ENCODE results near the gene NAV2.
"Not testable (repeated sequence)": the region's sequence is repeated elsewhere in the genome, so short reads cannot be mapped to it uniquely, and the experiment has no call there.

Gene NAV2

GRCh38 chr11:20006618-20007017 lies 294.0 kb downstream of the NAV2 start:
- H3K4me3 ChIP-seq (ENCODE audit: low read length); H3K9me3 ChIP-seq (ENCODE audit: insufficient read depth, low read depth, low read length); H3K36me3 ChIP-seq (ENCODE audit: insufficient read depth, low read length); H3K27ac ChIP-seq (ENCODE audit: low read depth, low read length); H3K9ac ChIP-seq (ENCODE audit: low read depth, low read length): not testable (repeated sequence)
- H3K27me3 ChIP-seq (ENCODE audit: insufficient read depth, low read length): peaks cover 13% of the 10 kb centered on the region
- H3K4me1 ChIP-seq (ENCODE audit: insufficient read depth, low read length): peaks cover 46% of the 10 kb centered on the region
- WGBS: no CpG with 5 or more reads among the region's 2 CpGs

DNA sequence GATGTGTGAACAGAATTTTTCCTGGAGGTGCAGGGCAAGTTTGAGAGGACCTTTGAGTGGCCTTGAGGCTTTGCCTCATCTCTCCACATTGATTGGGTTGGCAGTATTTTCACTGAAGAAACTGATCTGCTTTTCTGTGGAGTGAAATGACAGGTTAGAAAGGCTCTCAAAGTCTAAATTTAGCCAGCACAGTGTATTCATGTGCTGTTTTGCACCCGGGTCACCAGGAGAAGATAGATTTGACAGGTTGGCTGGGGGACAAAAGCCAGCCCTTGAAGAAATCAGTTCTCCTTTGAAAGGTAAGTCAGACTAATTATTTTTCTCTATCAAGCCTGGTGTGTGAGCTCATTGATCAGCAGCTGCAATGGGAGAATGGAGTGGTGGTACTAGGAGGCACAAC lies 294.7 kb downstream of the NAV2 start:
- H3K27me3 ChIP-seq (ENCODE audit: insufficient read depth, low read length): peaks cover 6% of the 10 kb centered on the region; the same call in 1 of the 2 replicates
- H3K4me3 ChIP-seq (ENCODE audit: low read length): no peak overlapping the region
- no peak overlapping the region for H3K9ac ChIP-seq (ENCODE audit: low read depth, low read length)
- H3K4me1 ChIP-seq (ENCODE audit: insufficient read depth, low read length): peaks cover 38% of the 10 kb centered on the region
- WGBS: 90% methylated on average over 1 of the region's 1 CpG
- H3K9me3 ChIP-seq (ENCODE audit: insufficient read depth, low read depth, low read length): no peaks in the 10 kb centered on the region
- no peaks in the 10 kb centered on the region for H3K36me3 ChIP-seq (ENCODE audit: insufficient read depth, low read length)
- H3K27ac ChIP-seq (ENCODE audit: low read depth, low read length): no peak overlapping the region

DNA sequence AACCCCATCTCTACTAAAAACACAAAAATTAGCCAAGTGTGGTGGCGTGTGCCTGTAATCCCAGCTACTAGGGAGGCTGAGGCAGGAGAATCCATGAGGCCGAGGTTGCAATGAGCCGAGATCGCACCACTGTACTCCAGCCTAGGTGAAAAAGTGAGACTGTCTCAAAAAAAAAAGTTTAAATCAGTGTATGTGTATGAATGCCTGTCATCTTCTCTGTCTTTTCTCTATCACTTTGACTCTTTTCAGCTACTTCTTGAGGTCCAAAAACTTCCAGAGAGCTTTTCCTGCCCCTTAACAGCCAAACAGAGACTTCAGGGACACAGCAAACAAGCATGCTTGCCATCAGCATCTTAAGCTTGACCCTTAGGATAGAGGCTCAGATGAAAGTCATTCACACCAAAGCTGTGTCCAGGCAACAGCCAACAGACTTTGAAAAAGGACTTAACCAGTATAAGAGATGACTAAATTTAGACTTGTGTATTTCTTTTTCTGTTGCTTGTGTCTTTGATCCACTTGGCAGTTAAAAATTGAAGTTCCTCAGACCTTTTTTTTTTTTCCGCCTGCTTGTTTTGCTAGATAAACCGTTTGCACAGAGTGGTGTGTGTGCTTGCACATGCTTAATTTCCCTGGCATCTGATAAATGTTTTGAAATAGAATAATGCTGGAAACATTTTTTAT lies 295.7 kb downstream of the NAV2 start:
- Histone ChIP-seq H3K27ac (ENCODE audit: low read depth, low read length) (no peak overlapping the region), H3K9ac (ENCODE audit: low read depth, low read length) (no peak overlapping the region), H3K4me1 (ENCODE audit: insufficient read depth, low read length) (peaks cover 30% of the 10 kb centered on the region), H3K9me3 (ENCODE audit: insufficient read depth, low read depth, low read length) (no peaks in the 10 kb centered on the region), H3K27me3 (ENCODE audit: insufficient read depth, low read length) (no peaks in the 10 kb centered on the region), H3K36me3 (ENCODE audit: insufficient read depth, low read length) (no peaks in the 10 kb centered on the region), H3K4me3 (ENCODE audit: low read length) (no peak overlapping the region)
- 85% methylated on average over 6 of the region's 6 CpGs for WGBS

DNA sequence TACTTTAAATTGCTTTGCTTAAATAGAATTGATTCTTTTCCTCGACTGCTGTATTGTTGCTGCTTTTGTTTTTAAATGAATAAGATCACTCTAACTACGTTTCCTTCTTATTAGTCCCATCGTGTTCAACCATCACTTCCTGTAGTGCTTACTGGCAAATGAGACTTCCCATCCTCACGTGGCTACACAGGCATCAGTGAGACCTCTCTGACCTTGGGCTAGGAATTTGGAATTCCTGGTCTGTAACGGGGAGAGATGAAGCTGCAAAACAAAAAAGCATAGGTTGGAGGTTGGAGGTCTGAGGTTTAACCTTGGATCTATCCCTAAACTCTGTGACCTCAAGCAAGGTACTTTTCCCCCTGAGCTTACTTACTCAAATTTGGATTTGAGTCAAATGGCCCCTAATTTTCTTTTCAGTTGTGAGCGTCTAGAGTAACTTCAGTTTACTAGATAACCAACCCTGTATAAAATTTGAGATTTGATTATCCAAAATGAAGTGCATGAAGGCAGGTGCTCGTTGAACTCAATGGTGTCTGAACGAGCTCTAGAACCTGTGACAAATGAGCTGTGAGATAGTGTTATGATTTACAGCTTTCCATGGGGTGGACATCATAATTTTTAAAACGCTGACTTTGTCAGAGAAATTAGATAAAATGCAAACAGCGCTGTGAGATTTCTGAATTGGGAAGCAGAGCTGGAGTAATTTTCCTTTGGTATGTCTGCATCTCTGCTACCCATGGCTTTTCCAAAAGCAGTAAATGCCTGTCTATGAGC lies 296.4 kb downstream of the NAV2 start:
- Histone ChIP-seq H3K36me3 (ENCODE audit: insufficient read depth, low read length) (no peaks in the 10 kb centered on the region), H3K4me1 (ENCODE audit: insufficient read depth, low read length) (peaks cover 31% of the 10 kb centered on the region), H3K27ac (ENCODE audit: low read depth, low read length) (no peak overlapping the region), H3K9ac (ENCODE audit: low read depth, low read length) (no peak overlapping the region), H3K4me3 (ENCODE audit: low read length) (no peak overlapping the region), H3K27me3 (ENCODE audit: insufficient read depth, low read length) (no peaks in the 10 kb centered on the region), H3K9me3 (ENCODE audit: insufficient read depth, low read depth, low read length) (no peaks in the 10 kb centered on the region)
- 80% methylated on average over 8 of the region's 10 CpGs for WGBS

DNA sequence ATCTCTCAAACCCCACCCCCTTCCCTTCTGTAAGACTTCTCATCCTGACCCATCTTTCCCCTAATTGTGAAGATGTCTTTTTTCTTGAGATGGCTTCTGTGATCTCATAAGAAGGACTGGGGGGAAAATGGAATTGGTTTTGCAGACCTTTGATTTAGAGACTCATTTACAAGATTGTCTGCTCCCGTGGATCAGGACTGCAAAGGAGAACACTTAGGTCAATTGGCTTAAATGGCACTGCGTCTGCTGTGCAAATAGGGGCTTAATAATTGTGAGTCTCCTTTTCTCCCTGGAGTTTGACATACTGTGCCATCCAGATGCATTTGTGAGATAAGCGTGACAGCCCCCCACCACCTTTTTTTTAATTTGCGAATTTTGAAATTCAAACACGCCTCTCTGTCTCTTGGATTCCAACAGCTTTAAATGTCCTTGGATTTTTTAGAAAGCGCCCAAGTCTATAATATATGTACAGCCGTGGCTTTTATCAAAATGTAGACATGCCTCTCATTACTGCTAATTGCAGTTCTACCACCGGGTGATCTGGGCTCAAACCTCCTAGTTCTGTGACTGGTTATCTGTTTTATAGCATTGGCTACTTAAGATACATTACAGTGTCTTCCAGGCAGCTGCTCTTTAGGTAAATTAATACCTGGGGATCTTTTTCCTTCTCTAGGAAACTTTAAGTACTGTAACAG lies 297.7 kb downstream of the NAV2 start:
- WGBS: 83% methylated on average over 8 of the region's 8 CpGs
- H3K9me3 ChIP-seq (ENCODE audit: insufficient read depth, low read depth, low read length): no peaks in the 10 kb centered on the region
- H3K27ac ChIP-seq (ENCODE audit: low read depth, low read length): no peak overlapping the region; the same call in 1 of the 2 replicates
- H3K9ac ChIP-seq (ENCODE audit: low read depth, low read length): no peak overlapping the region
- peaks cover 31% of the 10 kb centered on the region for H3K4me1 ChIP-seq (ENCODE audit: insufficient read depth, low read length)
- H3K27me3 ChIP-seq (ENCODE audit: insufficient read depth, low read length): no peaks in the 10 kb centered on the region
- H3K36me3 ChIP-seq (ENCODE audit: insufficient read depth, low read length): no peaks in the 10 kb centered on the region
- no peak overlapping the region for H3K4me3 ChIP-seq (ENCODE audit: low read length)

DNA sequence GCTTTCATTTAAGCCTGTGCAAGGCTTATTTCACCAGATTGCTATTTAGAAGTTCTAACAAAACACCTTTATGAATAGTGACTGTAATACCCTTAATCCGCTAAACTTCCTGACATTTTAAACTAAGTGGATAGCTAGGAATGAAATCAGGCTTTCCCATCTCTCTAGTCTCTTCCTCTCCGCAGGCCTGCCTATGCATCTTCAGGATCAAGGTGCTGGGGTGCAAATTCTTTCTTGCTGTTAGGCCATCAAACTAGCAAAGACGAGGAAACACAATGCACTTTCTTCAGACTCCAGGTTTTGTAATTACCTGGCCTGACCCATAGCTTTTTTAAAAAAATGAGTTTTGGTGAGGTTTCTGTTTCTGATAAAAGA lies 298.2 kb downstream of the NAV2 start:
- no peaks in the 10 kb centered on the region for H3K27me3 ChIP-seq (ENCODE audit: insufficient read depth, low read length)
- 57% methylated on average over 3 of the region's 3 CpGs for WGBS
- H3K9ac ChIP-seq (ENCODE audit: low read depth, low read length): no peak overlapping the region
- H3K27ac ChIP-seq (ENCODE audit: low read depth, low read length): no peak overlapping the region; the same call in 1 of the 2 replicates
- H3K9me3 ChIP-seq (ENCODE audit: insufficient read depth, low read depth, low read length): no peaks in the 10 kb centered on the region
- H3K36me3 ChIP-seq (ENCODE audit: insufficient read depth, low read length): no peaks in the 10 kb centered on the region
- H3K4me1 ChIP-seq (ENCODE audit: insufficient read depth, low read length): peaks cover 36% of the 10 kb centered on the region
- H3K4me3 ChIP-seq (ENCODE audit: low read length): no peak overlapping the region

GRCh38 chr11:20011307-20011951 lies 298.8 kb downstream of the NAV2 start:
- 92% methylated on average over 4 of the region's 5 CpGs for WGBS
- Histone ChIP-seq H3K9me3 (ENCODE audit: insufficient read depth, low read depth, low read length) (no peaks in the 10 kb centered on the region), H3K36me3 (ENCODE audit: insufficient read depth, low read length) (no peaks in the 10 kb centered on the region), H3K27me3 (ENCODE audit: insufficient read depth, low read length) (no peaks in the 10 kb centered on the region), H3K27ac (ENCODE audit: low read depth, low read length) (no peak overlapping the region), H3K4me3 (ENCODE audit: low read length) (no peak overlapping the region), H3K4me1 (ENCODE audit: insufficient read depth, low read length) (peaks cover 42% of the 10 kb centered on the region), H3K9ac (ENCODE audit: low read depth, low read length) (no peak overlapping the region)

GRCh38 chr11:20013346-20014066 lies 300.9 kb downstream of the NAV2 start:
- H3K4me1 ChIP-seq (ENCODE audit: insufficient read depth, low read length): peaks cover 49% of the 10 kb centered on the region
- 84% methylated on average over 6 of the region's 7 CpGs for WGBS
- H3K27me3 ChIP-seq (ENCODE audit: insufficient read depth, low read length): no peaks in the 10 kb centered on the region
- H3K27ac ChIP-seq (ENCODE audit: low read depth, low read length): no peak overlapping the region
- H3K9me3 ChIP-seq (ENCODE audit: insufficient read depth, low read depth, low read length): no peaks in the 10 kb centered on the region
- H3K36me3 ChIP-seq (ENCODE audit: insufficient read depth, low read length): no peaks in the 10 kb centered on the region
- no peak overlapping the region for H3K4me3 ChIP-seq (ENCODE audit: low read length)
- H3K9ac ChIP-seq (ENCODE audit: low read depth, low read length): no peak overlapping the region

DNA sequence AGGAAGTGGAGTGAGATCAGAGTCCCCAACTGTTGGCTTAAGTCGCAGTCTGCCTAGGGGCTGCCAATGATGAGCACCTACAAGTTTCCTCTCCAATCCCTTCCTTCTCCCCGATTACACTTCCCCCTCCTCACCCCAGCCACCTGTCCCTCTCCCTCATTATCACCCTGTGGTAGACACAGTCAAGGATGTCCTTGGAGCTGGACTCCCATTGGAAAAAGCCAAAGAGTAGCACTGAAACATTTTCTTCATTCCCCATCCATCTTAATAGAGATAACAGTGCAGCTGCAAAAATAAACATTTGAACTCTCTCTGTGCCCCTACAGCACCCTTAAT lies 301.4 kb downstream of the NAV2 start:
- no peaks in the 10 kb centered on the region for H3K36me3 ChIP-seq (ENCODE audit: insufficient read depth, low read length)
- H3K27ac ChIP-seq (ENCODE audit: low read depth, low read length): no peak overlapping the region
- no peak overlapping the region for H3K4me3 ChIP-seq (ENCODE audit: low read length)
- no peaks in the 10 kb centered on the region for H3K27me3 ChIP-seq (ENCODE audit: insufficient read depth, low read length)
- 50% methylated on average over 2 of the region's 2 CpGs for WGBS
- H3K9ac ChIP-seq (ENCODE audit: low read depth, low read length): no peak overlapping the region
- H3K9me3 ChIP-seq (ENCODE audit: insufficient read depth, low read depth, low read length): no peaks in the 10 kb centered on the region
- peaks cover 45% of the 10 kb centered on the region for H3K4me1 ChIP-seq (ENCODE audit: insufficient read depth, low read length)

- WGBS: 97% methylated on average over 3 of the region's 3 CpGs
- H3K4me3 ChIP-seq (ENCODE audit: low read length): no peak overlapping the region
- H3K36me3 ChIP-seq (ENCODE audit: insufficient read depth, low read length): no peaks in the 10 kb centered on the region
- no peaks in the 10 kb centered on the region for H3K27me3 ChIP-seq (ENCODE audit: insufficient read depth, low read length)
- no peaks in the 10 kb centered on the region for H3K9me3 ChIP-seq (ENCODE audit: insufficient read depth, low read depth, low read length)
- H3K9ac ChIP-seq (ENCODE audit: low read depth, low read length): no peak overlapping the region
- H3K4me1 ChIP-seq (ENCODE audit: insufficient read depth, low read length): peaks cover 39% of the 10 kb centered on the region
- H3K27ac ChIP-seq (ENCODE audit: low read depth, low read length): no peak overlapping the region
Observed at GRCh38 chr11:20015101-20015500, 302.5 kb downstream of the NAV2 start.
